ENCODE results near the gene TSPAN31. TPM values are rescaled to one million over a fixed set of nuclear protein-coding genes. Genes with fewer than 3 reads are reported as not detected.

TSPAN31 gene
- total and polyA plus RNA-seq, 4 donors, result 27.4 to 40.6 (median 34.5) TPM

DNA sequence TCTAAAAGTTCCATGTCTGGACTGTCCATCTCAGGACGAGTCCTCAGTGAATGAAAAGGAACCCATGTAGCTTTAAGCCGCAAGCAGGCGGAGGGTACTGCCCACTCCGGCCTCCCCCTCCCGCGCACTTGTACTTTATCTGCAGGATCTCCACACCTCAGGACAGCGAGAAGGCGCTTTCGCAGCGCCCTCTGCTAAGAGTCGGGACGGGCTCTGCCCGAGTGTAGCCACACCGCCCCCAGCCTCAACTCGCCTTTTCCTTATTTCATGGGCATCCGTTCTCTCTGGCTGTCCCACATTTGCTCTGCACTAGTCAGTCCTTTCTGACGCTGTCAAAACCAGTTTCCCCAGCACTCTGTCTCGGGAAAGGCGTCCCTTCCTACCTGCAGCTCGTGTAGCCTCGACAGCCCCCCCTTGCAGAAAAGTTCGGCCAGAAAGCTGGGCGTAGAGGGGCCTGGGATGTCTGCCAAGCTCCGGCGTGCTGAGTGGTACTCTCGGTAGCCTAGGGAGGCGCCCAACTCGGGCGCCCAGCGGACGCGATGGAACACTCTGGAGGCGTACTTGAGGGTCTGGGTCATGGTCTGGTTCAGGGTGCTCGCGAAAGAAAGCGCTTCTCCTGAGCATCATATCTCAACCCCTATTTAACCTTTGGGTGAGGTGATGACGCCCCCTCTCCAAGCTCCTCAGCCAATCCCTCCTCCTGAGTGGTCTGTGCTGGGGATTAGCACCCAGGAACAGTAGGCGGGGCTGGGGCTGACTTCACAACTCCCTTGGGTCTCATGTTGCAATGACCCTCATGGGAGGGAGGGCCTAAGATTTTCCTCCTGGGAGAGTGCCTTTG, 21.8 kb downstream of the TSPAN31 start, which contains the start of gene CYP27B1:
CYP27B1 (minus strand) TSS at position 615 of the 841 bp plus-strand sequence; CDS start at position 578, 37 bp downstream.
- intact Hi-C loops (cut with DNase I), result no loop called here
- WGBS, 2 donors, result 4% methylated on average over 38 of the region's 38 CpGs
- H3K4me1 ChIP-seq (ENCODE audit: control insufficient read depth in 1 of 2, insufficient read depth in 2 of 2, low read length in 2 of 2), result no peaks in the 10 kb centered on the region
- ATAC-seq (ENCODE audit: low FRiP score), result peak; percentile 17
- H3K4me3 ChIP-seq (ENCODE audit: low read length in 2 of 2), result peak within 1 kb of the TSS in 1 of 2 donors; percentile 10
- H3K36me3 ChIP-seq (ENCODE audit: control insufficient read depth in 1 of 2, insufficient read depth in 2 of 2, low read length in 1 of 2), result no peaks in the 10 kb centered on the region
- H3K9me3 ChIP-seq (ENCODE audit: control insufficient read depth, low read length), result no peaks in the 10 kb centered on the region
- no peak within 1 kb of the TSS for H3K27ac ChIP-seq (ENCODE audit: low read depth in 1 of 2, low read length in 2 of 2)
- H3K27me3 ChIP-seq (ENCODE audit: control insufficient read depth in 1 of 2, insufficient read depth in 2 of 2, low read length in 1 of 2), result no peaks in the 10 kb centered on the region
- peak in 1 of 2 donors; percentile 83 for DNase-seq

DNA sequence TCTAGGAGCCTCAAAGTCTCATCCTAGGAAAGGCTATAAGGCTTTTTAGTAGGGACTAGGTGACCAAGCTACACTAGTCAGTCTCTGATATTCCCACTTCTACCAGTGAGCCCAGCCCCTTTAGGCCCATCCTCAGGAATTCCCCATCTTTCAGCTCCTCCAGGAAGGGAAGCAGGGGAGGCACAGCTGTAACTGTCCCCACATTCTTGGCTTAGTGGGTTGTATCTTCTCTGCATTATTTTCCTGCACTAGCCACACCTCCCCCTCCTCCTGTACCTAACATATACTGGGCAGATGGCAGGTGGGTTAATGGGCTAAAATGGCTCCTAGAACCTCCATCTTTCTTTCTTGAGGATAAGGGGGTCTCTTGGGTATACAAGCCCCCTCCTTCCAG, 22.5 kb downstream of the TSPAN31 start:
- intact Hi-C loops (cut with DNase I), result no loop called here
- Histone ChIP-seq H3K4me3 (ENCODE audit: low read length in 2 of 2) (no peak overlapping the region), H3K27ac (ENCODE audit: low read depth in 1 of 2, low read length in 2 of 2) (no peak overlapping the region), H3K36me3 (ENCODE audit: control insufficient read depth in 1 of 2, insufficient read depth in 2 of 2, low read length in 1 of 2) (no peaks in the 10 kb centered on the region), H3K9me3 (ENCODE audit: control insufficient read depth, low read length) (no peaks in the 10 kb centered on the region), H3K4me1 (ENCODE audit: control insufficient read depth in 1 of 2, insufficient read depth in 2 of 2, low read length in 2 of 2) (no peaks in the 10 kb centered on the region), H3K27me3 (ENCODE audit: control insufficient read depth in 1 of 2, insufficient read depth in 2 of 2, low read length in 1 of 2) (no peaks in the 10 kb centered on the region)
- ATAC-seq (ENCODE audit: low FRiP score), result no peak
- no peak for DNase-seq

DNA sequence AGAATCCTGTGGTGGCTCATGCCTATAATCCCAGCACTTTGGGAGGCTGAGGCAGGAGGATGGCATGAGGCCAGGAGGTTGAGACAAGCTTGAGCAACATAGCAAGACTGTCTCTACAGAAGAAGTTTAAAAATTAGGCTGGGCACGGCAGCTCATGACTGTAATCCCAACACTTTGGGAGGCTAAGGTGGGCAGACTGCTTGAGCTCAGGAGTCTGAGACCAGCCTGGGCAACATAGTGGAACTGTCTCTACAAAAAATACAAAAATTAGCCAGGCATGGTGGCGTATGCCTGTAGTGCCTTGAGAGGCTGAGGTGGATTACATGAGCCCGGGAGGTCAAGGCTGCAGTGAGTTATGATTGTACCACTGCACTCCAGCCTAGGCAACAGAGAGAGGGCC, 23.0 kb downstream of the TSPAN31 start:
- Histone ChIP-seq H3K36me3 (ENCODE audit: control insufficient read depth in 1 of 2, insufficient read depth in 2 of 2, low read length in 1 of 2) (no peaks in the 10 kb centered on the region), H3K27ac (ENCODE audit: low read depth in 1 of 2, low read length in 2 of 2) (no peak overlapping the region), H3K4me3 (ENCODE audit: low read length in 2 of 2) (no peak overlapping the region), H3K4me1 (ENCODE audit: control insufficient read depth in 1 of 2, insufficient read depth in 2 of 2, low read length in 2 of 2) (no peaks in the 10 kb centered on the region), H3K9me3 (ENCODE audit: control insufficient read depth, low read length) (no peaks in the 10 kb centered on the region), H3K27me3 (ENCODE audit: control insufficient read depth in 1 of 2, insufficient read depth in 2 of 2, low read length in 1 of 2) (no peaks in the 10 kb centered on the region)
- ATAC-seq (ENCODE audit: low FRiP score) (no peak), DNase-seq (no peak)
- intact Hi-C loops (cut with DNase I), result no loop called here
- 87% methylated on average over 3 of the region's 3 CpGs for WGBS, 2 donors

DNA sequence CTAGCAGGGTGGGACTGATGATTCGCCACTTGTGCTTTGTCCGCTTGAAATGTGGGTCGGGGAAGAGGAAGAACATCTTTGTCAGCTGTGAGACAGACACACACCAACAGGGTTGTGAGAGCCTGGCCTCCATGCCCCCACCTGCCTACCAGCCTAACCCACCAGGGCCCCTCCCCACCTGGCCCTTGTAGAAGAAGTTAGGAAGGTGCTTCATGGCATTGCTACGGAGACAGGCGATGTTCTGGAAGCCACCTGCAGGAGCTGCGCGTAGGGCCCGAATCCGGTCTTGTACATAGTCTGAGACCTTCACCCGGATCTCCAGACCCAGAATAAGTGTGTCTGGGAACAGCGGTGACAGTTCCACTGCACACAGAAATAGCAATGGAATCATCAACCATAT, 24.8 kb downstream of the TSPAN31 start:
- no peaks in the 10 kb centered on the region for H3K27me3 ChIP-seq (ENCODE audit: control insufficient read depth in 1 of 2, insufficient read depth in 2 of 2, low read length in 1 of 2)
- intact Hi-C loops (cut with DNase I), result no loop called here
- DNase-seq (no peak), ATAC-seq (ENCODE audit: low FRiP score) (no peak)
- H3K27ac ChIP-seq (ENCODE audit: low read depth in 1 of 2, low read length in 2 of 2), result no peak overlapping the region
- H3K4me1 ChIP-seq (ENCODE audit: control insufficient read depth in 1 of 2, insufficient read depth in 2 of 2, low read length in 2 of 2), result no peaks in the 10 kb centered on the region
- H3K4me3 ChIP-seq (ENCODE audit: low read length in 2 of 2), result no peak overlapping the region
- H3K36me3 ChIP-seq (ENCODE audit: control insufficient read depth in 1 of 2, insufficient read depth in 2 of 2, low read length in 1 of 2), result no peaks in the 10 kb centered on the region
- H3K9me3 ChIP-seq (ENCODE audit: control insufficient read depth, low read length), result no peaks in the 10 kb centered on the region
- 94 to 96% methylated on average over 11 of the region's 11 CpGs for WGBS, 2 donors

DNA sequence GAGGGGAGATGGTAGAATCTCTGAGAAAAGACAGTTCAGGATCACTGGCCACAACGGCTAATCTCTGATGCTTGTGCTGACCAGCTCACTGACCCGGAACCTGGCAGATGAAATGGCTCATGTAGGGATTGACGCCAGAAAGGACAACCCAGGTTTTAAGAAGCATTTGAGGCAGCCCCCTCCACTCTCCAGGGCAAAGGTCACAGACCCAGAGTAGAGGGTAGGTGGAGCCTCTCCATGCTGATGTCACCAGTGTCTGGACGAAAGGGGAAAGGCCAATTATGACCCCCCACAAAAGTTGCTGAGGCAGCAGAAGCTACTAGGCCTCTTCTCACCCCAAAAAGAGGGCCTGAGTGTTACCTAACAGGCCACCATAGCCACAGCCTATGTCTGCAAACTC, 25.9 kb downstream of the TSPAN31 start:
- Histone ChIP-seq H3K9me3 (ENCODE audit: control insufficient read depth, low read length) (no peaks in the 10 kb centered on the region), H3K27me3 (ENCODE audit: control insufficient read depth in 1 of 2, insufficient read depth in 2 of 2, low read length in 1 of 2) (no peaks in the 10 kb centered on the region), H3K27ac (ENCODE audit: low read depth in 1 of 2, low read length in 2 of 2) (peak overlapping the region in 1 of 2 donors; percentile 34), H3K36me3 (ENCODE audit: control insufficient read depth in 1 of 2, insufficient read depth in 2 of 2, low read length in 1 of 2) (no peaks in the 10 kb centered on the region), H3K4me3 (ENCODE audit: low read length in 2 of 2) (no peak overlapping the region), H3K4me1 (ENCODE audit: control insufficient read depth in 1 of 2, insufficient read depth in 2 of 2, low read length in 2 of 2) (no peaks in the 10 kb centered on the region)
- no peak for DNase-seq
- no peak for ATAC-seq (ENCODE audit: low FRiP score)
- WGBS, 2 donors, result 71 to 83% methylated on average over 4 of the region's 4 CpGs
- intact Hi-C loops (cut with DNase I), result no loop called here

DNA sequence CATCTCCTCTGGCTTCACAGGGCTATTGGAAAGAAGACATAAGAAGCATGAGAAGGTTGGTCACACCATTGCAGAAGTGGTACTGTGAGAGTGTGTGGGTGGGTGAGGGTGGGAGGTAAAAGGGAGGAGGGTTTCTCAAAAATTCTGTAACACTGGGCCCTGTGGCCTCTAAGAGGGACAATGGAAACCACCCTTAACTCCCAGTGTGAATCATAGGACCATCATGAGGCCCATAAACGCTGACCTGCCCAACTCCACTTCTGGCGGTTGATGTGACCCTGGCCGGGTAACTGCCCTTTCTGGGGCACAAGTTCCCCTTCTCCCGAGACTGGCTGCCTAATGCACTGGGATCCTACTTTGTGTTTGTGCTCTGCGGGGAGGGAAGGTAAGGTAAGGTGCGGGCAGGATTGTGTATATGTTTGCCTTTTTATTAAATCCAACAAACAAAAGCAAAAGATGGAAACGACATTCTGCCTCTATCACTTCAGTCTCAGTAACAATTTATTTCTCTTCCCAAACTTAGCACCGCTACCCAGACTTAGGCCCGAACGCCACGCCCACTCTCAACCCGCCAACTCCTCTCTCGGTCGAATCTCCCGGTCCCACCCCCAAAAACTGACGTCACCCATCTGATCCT, 26.5 kb downstream of the TSPAN31 start:
- Histone ChIP-seq H3K36me3 (ENCODE audit: control insufficient read depth in 1 of 2, insufficient read depth in 2 of 2, low read length in 1 of 2) (no peaks in the 10 kb centered on the region), H3K9me3 (ENCODE audit: control insufficient read depth, low read length) (no peaks in the 10 kb centered on the region), H3K27me3 (ENCODE audit: control insufficient read depth in 1 of 2, insufficient read depth in 2 of 2, low read length in 1 of 2) (no peaks in the 10 kb centered on the region), H3K4me3 (ENCODE audit: low read length in 2 of 2) (peak overlapping the region; percentile 19 to 82), H3K4me1 (ENCODE audit: control insufficient read depth in 1 of 2, insufficient read depth in 2 of 2, low read length in 2 of 2) (no peaks in the 10 kb centered on the region), H3K27ac (ENCODE audit: low read depth in 1 of 2, low read length in 2 of 2) (peak overlapping the region in 1 of 2 donors; percentile 53)
- intact Hi-C loops (cut with DNase I), result no loop called here
- DNase-seq (peak; percentile 94 to 95), ATAC-seq (ENCODE audit: low FRiP score) (peak; percentile 85)
- WGBS, 2 donors, result 2 to 4% methylated on average over 16 of the region's 16 CpGs

DNA sequence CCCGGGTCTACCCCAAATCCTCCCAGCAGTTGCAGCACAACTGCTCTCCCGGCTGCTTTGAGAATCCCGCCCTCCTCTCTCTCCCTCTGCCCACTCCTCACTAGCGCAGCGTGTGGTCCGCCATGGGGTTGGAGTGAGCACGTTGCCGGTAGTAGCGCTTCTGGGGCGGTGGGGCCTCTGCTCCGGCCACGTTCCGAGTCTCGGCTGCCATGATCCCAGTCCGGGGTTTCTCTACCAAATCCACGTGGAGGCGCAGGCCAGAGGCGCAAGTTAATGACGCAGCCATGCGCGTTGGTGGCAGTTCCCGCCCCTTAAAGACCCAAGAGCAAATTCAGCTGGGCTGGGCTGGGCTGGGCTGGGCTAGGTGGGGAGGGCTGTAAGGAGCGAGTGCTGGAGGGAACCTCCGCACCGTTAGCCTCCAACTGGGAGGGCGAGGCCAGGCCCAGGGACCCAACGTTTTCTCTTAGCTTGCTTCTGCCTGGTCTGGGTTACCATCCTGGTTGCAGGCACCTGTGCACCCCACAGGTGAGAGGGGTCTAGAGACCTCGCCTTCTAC, 27.1 kb downstream of the TSPAN31 start, which contains the start of gene METTL1:
METTL1 (minus strand) TSS at position 233 of the 556 bp plus-strand sequence; CDS start at position 211, 22 bp downstream.
- Histone ChIP-seq H3K4me3 (ENCODE audit: low read length in 2 of 2) (peak within 1 kb of the TSS; percentile 44 to 82), H3K27ac (ENCODE audit: low read depth in 1 of 2, low read length in 2 of 2) (peak within 1 kb of the TSS in 1 of 2 donors; percentile 75), H3K9me3 (ENCODE audit: control insufficient read depth, low read length) (no peaks in the 10 kb centered on the region), H3K4me1 (ENCODE audit: control insufficient read depth in 1 of 2, insufficient read depth in 2 of 2, low read length in 2 of 2) (no peaks in the 10 kb centered on the region), H3K36me3 (ENCODE audit: control insufficient read depth in 1 of 2, insufficient read depth in 2 of 2, low read length in 1 of 2) (no peaks in the 10 kb centered on the region), H3K27me3 (ENCODE audit: control insufficient read depth in 1 of 2, insufficient read depth in 2 of 2, low read length in 1 of 2) (no peaks in the 10 kb centered on the region)
- intact Hi-C loops (cut with DNase I), result no loop called here
- WGBS, 2 donors, result 0 to 1% methylated on average over 28 of the region's 28 CpGs
- ATAC-seq (ENCODE audit: low FRiP score) (peak; percentile 97), DNase-seq (peak; percentile 97 to 98)

DNA sequence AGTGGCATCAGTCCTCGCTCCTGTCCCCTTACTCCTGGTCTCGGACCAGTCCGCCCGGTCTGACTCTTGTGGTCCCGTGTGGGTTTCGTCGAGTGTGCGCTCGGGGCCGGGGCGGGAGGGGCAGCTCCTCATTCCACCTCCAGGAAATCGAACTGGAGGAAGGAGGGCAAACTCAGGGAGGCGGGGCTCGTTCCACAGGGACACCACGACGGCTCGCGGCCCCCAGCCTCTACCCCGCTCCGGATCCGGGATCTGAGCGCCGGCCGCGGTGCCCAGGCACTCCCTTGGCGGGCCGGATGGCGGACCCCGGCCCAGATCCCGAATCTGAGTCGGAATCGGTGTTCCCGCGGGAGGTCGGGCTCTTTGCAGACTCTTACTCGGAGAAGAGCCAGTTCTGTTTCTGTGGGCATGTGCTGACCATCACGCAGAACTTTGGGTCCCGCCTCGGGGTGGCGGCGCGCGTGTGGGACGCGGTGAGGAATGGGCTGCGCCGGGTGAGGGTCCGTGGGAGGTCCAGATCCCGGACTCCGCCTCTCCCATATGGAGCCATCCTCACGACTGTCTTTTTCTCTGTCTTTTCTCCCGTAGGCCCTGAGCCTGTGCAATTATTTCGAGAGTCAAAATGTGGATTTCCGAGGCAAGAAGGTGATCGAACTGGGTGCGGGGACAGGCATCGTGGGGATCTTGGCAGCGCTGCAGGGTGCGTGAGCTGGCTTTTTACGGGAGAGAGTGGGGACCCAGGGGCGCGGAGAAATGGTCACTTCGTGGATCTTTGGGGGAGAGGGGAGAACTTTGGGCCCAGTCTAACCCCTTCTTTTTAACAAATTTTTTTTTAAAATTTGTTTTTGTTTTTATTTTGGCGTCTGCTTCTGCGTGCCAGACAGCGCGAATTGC, 27.8 kb downstream of the TSPAN31 start, which contains the start of gene EEF1AKMT3:
EEF1AKMT3 (plus strand) TSS at position 186 of the 894 bp plus-strand sequence; CDS start at position 297, 111 bp downstream.
- ATAC-seq (ENCODE audit: low FRiP score) (peak; percentile 85), DNase-seq (peak; percentile 82 to 90)
- Histone ChIP-seq H3K27me3 (ENCODE audit: control insufficient read depth in 1 of 2, insufficient read depth in 2 of 2, low read length in 1 of 2) (no peaks in the 10 kb centered on the region), H3K36me3 (ENCODE audit: control insufficient read depth in 1 of 2, insufficient read depth in 2 of 2, low read length in 1 of 2) (no peaks in the 10 kb centered on the region), H3K4me1 (ENCODE audit: control insufficient read depth in 1 of 2, insufficient read depth in 2 of 2, low read length in 2 of 2) (no peaks in the 10 kb centered on the region), H3K9me3 (ENCODE audit: control insufficient read depth, low read length) (no peaks in the 10 kb centered on the region), H3K4me3 (ENCODE audit: low read length in 2 of 2) (peak within 1 kb of the TSS; percentile 44 to 82), H3K27ac (ENCODE audit: low read depth in 1 of 2, low read length in 2 of 2) (peak within 1 kb of the TSS in 1 of 2 donors; percentile 75)
- intact Hi-C loops (cut with DNase I), result no loop called here
- 1% methylated on average over 65 to 67 of the region's 67 CpGs for WGBS, 2 donors
